ENCODE measurements around the gene ACSS1.

DNA sequence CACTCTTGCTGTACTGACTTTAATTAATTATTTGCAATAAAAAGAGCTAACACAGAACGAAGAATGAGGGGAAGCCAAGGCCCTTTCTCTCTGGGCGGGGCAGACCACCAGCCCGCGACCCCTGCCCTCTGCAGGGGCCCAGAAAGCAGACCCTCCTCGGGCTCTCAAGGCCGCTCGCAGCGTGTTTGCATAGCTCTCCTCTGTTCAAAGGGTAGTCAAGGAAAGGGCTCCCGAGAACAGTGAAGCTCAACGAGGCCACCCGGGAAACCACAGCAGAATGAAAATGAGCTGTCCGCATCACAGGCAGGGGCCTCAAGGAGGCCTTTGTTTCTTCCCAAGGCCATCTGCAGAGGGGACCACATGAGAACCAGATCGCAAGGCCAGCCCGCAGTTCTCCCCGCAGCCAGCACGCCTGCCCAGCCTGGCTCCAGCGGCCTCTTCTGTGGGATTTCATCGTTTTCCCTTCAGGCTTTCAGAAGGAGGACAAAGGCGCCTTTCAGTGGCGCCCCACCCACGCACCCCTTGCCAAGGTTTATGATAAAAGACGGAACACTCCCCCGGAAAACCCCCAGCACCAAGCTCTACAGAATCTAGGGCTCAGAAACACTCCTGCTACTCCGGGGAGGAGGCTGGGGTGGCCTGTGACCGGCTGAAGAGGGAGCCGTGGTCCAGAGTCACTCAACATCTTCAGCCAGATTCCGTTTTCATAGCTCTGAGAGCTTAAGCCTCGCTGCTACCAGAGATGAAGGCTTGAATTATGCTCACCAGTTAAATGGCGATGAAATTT is 25.3 kb downstream of the ACSS1 start:
- TF ChIP-seq, protein P1, sequence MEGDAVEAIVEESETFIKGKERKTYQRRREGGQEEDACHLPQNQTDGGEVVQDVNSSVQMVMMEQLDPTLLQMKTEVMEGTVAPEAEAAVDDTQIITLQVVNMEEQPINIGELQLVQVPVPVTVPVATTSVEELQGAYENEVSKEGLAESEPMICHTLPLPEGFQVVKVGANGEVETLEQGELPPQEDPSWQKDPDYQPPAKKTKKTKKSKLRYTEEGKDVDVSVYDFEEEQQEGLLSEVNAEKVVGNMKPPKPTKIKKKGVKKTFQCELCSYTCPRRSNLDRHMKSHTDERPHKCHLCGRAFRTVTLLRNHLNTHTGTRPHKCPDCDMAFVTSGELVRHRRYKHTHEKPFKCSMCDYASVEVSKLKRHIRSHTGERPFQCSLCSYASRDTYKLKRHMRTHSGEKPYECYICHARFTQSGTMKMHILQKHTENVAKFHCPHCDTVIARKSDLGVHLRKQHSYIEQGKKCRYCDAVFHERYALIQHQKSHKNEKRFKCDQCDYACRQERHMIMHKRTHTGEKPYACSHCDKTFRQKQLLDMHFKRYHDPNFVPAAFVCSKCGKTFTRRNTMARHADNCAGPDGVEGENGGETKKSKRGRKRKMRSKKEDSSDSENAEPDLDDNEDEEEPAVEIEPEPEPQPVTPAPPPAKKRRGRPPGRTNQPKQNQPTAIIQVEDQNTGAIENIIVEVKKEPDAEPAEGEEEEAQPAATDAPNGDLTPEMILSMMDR (IDR thresholded peaks at IDR 0.05), result no peak
- no peak for TF ChIP-seq POLR2A (IDR thresholded peaks at IDR 0.05)
